ENCODE results near the gene CD28. TPM values are rescaled to one million over a fixed set of nuclear protein-coding genes. Genes with fewer than 3 reads are reported as not detected.

The CD28 gene
- total RNA-seq, 1 experiment from 2014 or later: 0.84 TPM

DNA sequence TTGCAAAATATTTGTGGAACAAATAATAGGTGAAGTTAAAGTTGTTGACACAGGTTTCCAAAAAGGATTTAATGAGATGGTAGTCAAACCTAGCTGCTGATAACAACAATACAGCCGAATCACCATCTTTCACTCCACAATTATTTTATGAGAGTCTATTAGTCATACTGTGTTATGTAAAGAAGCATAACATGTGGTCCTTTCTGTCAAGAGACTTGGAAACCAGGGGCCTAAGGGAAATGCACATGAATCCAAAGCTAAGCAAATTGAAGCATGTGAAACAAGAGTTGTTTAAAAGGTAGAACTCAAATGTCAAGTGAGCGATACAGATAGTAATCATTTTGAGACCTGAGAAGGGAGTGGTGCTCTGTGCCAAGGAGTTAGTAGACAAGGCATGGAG lies 16.0 kb downstream of the CD28 start:
- no peak overlapping the region for H3K4me3 ChIP-seq (ENCODE audit: low read depth, low read length)
- CTCF ChIA-PET: no interaction called here
- no peak for DNase-seq

DNA sequence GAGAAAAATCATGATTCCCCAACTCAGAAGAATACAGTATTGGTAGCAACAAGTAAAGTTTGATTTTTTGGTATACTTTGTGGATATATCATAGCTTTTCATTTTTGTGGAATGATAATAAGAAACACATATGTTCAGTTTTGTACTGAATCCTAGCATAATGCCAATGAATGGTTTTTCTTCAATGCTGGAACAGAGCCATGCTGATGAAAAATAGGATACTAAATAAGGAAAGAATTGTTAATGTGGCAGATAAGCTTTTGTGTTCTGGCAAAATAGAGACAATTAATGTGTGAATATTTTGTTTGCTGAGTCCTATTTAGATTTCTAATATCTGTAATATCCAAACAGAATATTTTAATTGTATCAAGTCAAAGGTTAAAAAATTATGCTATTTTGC lies 21.9 kb downstream of the CD28 start:
- POLR2A ChIA-PET: no interaction called here
- no TSS peak for BruUV-seq (replicated peaks)
- H3K27me3 Mint-ChIP-seq (ENCODE audit: insufficient read depth, unreplicated experiment): no peaks in the 10 kb centered on the region

More for the DNA sequence above, 16.0 kb downstream of the CD28 start:
- H3K4me3 Mint-ChIP-seq (ENCODE audit: unreplicated experiment): no peak overlapping the region
- POLR2A ChIA-PET: no interaction called here
- no peaks in the 10 kb centered on the region for H3K27me3 Mint-ChIP-seq (ENCODE audit: insufficient read depth, unreplicated experiment)
- H3K36me3 Mint-ChIP-seq (ENCODE audit: insufficient read depth, unreplicated experiment): no peaks in the 10 kb centered on the region
- Histone ChIP-seq H3K36me3 (ENCODE audit: control insufficient read depth, insufficient read depth, low read length) (no peaks in the 10 kb centered on the region), H3K27me3 (replicated peaks; ENCODE audit: control insufficient read depth, insufficient read depth, low read length) (no peaks in the 10 kb centered on the region), H3K9me3 (peaks cover 4% of the 10 kb centered on the region; the same call in 1 of the 2 replicates), H3K4me1 (peaks cover 13% of the 10 kb centered on the region; the same call in 1 of the 2 replicates)
- TF ChIP-seq, protein P1, sequence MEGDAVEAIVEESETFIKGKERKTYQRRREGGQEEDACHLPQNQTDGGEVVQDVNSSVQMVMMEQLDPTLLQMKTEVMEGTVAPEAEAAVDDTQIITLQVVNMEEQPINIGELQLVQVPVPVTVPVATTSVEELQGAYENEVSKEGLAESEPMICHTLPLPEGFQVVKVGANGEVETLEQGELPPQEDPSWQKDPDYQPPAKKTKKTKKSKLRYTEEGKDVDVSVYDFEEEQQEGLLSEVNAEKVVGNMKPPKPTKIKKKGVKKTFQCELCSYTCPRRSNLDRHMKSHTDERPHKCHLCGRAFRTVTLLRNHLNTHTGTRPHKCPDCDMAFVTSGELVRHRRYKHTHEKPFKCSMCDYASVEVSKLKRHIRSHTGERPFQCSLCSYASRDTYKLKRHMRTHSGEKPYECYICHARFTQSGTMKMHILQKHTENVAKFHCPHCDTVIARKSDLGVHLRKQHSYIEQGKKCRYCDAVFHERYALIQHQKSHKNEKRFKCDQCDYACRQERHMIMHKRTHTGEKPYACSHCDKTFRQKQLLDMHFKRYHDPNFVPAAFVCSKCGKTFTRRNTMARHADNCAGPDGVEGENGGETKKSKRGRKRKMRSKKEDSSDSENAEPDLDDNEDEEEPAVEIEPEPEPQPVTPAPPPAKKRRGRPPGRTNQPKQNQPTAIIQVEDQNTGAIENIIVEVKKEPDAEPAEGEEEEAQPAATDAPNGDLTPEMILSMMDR (IDR thresholded peaks at IDR 0.05; ENCODE audit: insufficient read depth in 1 of 2, low read depth in 1 of 2, low read length in 1 of 2, severe bottlenecking in 1 of 2, unreplicated experiment in 1 of 2): no peak
- peaks cover 20% of the 10 kb centered on the region for H3K4me1 Mint-ChIP-seq (ENCODE audit: low read depth, unreplicated experiment)
- BruUV-seq (replicated peaks): no TSS peak
- H3K9me3 Mint-ChIP-seq (ENCODE audit: unreplicated experiment): peaks cover 4% of the 10 kb centered on the region
- no peak overlapping the region for H3K27ac Mint-ChIP-seq (ENCODE audit: unreplicated experiment)
- intact Hi-C loops (cut with micrococcal nuclease; ENCODE audit: unreplicated experiment): no loop called here

DNA sequence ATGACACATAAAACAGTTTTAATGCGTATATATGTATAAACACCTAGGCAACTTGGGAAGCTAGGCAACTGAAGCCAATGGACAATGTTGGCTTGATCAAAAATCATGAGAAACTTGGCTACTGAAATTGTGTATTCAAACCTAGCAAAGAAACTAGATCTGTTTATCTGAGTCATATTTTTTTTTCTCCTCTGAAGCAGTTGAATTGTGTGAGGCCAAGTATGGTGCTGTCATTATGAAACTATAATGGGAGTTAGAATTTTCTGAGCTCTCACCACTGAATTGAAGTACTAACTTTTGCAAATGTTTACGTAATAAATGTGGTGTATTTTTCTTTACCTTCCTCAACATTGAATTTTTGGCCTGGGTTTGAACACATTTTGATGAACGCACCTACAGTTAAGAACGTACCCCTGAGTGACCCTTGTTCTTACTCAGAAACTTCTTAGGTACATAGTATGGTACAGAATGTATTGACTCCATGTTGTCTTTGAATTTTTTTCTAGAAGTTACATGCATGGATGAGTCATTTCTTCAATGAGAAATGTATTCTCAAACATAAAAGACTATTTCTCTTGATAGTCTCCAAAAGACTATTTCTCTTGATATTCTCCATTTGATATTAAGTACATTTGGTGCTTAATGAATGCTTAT lies 23.8 kb downstream of the CD28 start:
- Mint-ChIP-seq H3K36me3 (ENCODE audit: insufficient read depth, unreplicated experiment) (peaks cover 5% of the 10 kb centered on the region), H3K4me1 (ENCODE audit: low read depth, unreplicated experiment) (peaks cover 7% of the 10 kb centered on the region), H3K4me3 (ENCODE audit: unreplicated experiment) (no peak overlapping the region), H3K27ac (ENCODE audit: unreplicated experiment) (no peak overlapping the region), H3K9me3 (ENCODE audit: unreplicated experiment) (no peaks in the 10 kb centered on the region), H3K27me3 (ENCODE audit: insufficient read depth, unreplicated experiment) (no peaks in the 10 kb centered on the region)
- DNase-seq: no peak
- ChIA-PET CTCF (interaction anchor here (0.9 kb wide), 1 partner anchor 53 kb away, joined by 3 read pairs; no protein-coding TSS in a partner anchor), POLR2A (interaction anchor here (0.6 kb wide), 1 partner anchor 305 kb away, joined by 3 read pairs; no protein-coding TSS in a partner anchor)
- Histone ChIP-seq H3K4me3 (ENCODE audit: low read depth, low read length) (no peak overlapping the region), H3K4me1 (peaks cover 15% of the 10 kb centered on the region), H3K27me3 (replicated peaks; ENCODE audit: control insufficient read depth, insufficient read depth, low read length) (no peaks in the 10 kb centered on the region), H3K36me3 (ENCODE audit: control insufficient read depth, insufficient read depth, low read length) (no peaks in the 10 kb centered on the region), H3K9me3 (no peaks in the 10 kb centered on the region)
- TF ChIP-seq, protein P1 (IDR thresholded peaks at IDR 0.05; ENCODE audit: insufficient read depth in 1 of 2, low read depth in 1 of 2, low read length in 1 of 2, severe bottlenecking in 1 of 2, unreplicated experiment in 1 of 2): no peak
- intact Hi-C loops (cut with micrococcal nuclease; ENCODE audit: unreplicated experiment): no loop called here
- no TSS peak for BruUV-seq (replicated peaks)

More for the DNA sequence above, 21.9 kb downstream of the CD28 start:
- TF ChIP-seq, protein P1 (IDR thresholded peaks at IDR 0.05; ENCODE audit: insufficient read depth in 1 of 2, low read depth in 1 of 2, low read length in 1 of 2, severe bottlenecking in 1 of 2, unreplicated experiment in 1 of 2): no peak
- no peaks in the 10 kb centered on the region for H3K36me3 ChIP-seq (ENCODE audit: control insufficient read depth, insufficient read depth, low read length)
- H3K36me3 Mint-ChIP-seq (ENCODE audit: insufficient read depth, unreplicated experiment): peaks cover 5% of the 10 kb centered on the region
- peaks cover 15% of the 10 kb centered on the region for H3K4me1 ChIP-seq
- peaks cover 4% of the 10 kb centered on the region; the same call in 1 of the 2 replicates for H3K9me3 ChIP-seq
- no peaks in the 10 kb centered on the region for H3K9me3 Mint-ChIP-seq (ENCODE audit: unreplicated experiment)
- intact Hi-C loops (cut with micrococcal nuclease; ENCODE audit: unreplicated experiment): no loop called here
- H3K4me1 Mint-ChIP-seq (ENCODE audit: low read depth, unreplicated experiment): peaks cover 7% of the 10 kb centered on the region
- no peak overlapping the region for H3K4me3 ChIP-seq (ENCODE audit: low read depth, low read length)
- CTCF ChIA-PET: no interaction called here
- no peaks in the 10 kb centered on the region for H3K27me3 ChIP-seq (replicated peaks; ENCODE audit: control insufficient read depth, insufficient read depth, low read length)
- no peak overlapping the region for H3K4me3 Mint-ChIP-seq (ENCODE audit: unreplicated experiment)
- no peak overlapping the region for H3K27ac Mint-ChIP-seq (ENCODE audit: unreplicated experiment)
- DNase-seq: no peak
